Pancreas (tissue), 10 donors: ENCODE results near the gene CALCOCO1. TPM values are rescaled to one million over a fixed set of nuclear protein-coding genes. Genes with fewer than 3 reads are reported as not detected.

Experiments used
- ATAC-seq, 4 donors: fragments of 200-7000 bp; cut with Tn5 transposase; one replicate each; pipeline versions ENCODE4 v1.8.0 to v1.9.1; 2020; ENCODE audit warnings: mild to moderate bottlenecking in 4 of 4, moderate library complexity in 4 of 4
- DNase-seq, 6 donors: peaks; one replicate each; pipeline ENCODE4 v3.0.0-alpha.2; 2020
- FAIRE-seq: peaks from 2 replicates; lab custom pipeline; 2012; peaks lifted over from hg19 to GRCh38; lab: Jason Lieb, UNC
- H3K27ac ChIP-seq, 4 donors: fragments of 200-600 bp; sonication (generic); 1 replicate in 3 of 4; 2 replicates in 1 of 4; pipeline versions ENCODE4 v1.5.0 to v1.8.0; 2020
- H3K27me3 ChIP-seq, 4 donors: fragments of 200-600 bp; one replicate each; pipeline ENCODE4 v1.8.0; 2021
- H3K36me3 ChIP-seq, 3 donors: fragments of 200-600 bp; sonication (generic) in 1 of 3; one replicate each; pipeline versions ENCODE4 v1.5.0 to v1.8.0; 2020 to 2021
- H3K4me1 ChIP-seq, 3 donors: fragments of 200-600 bp; one replicate each; pipeline ENCODE4 v1.8.0; 2021
- H3K4me3 ChIP-seq, 4 donors: fragments of 200-600 bp; sonication (generic) in 2 of 4; one replicate each; pipeline versions ENCODE4 v1.5.0 to v1.8.0; 2020 to 2021
- H3K9me3 ChIP-seq, 4 donors: fragments of 200-600 bp; one replicate each; pipeline ENCODE4 v1.8.0; 2021
- CTCF ChIP-seq, 4 donors: fragments of 200-600 bp; sonication (generic) in 3 of 4; IDR thresholded peaks; one replicate each; pipeline versions ENCODE4 v1.5.0 to v1.8.0; 2021; ENCODE audit warnings: antibody characterized with exemption in 4 of 4
- WGBS, 2 donors: extraction: QIAGEN DNeasy Blood & Tissue Kit; methylation state at CpG; one replicate each; pipeline ENCODE4 v1.1.7; 2013; 5-methylcytosine and 5-hydroxymethylcytosine counted together
- intact Hi-C, 3 donors: fragments of 100-400 bp; cut with DNase I; formaldehyde crosslinking; loops; one replicate each; pipeline versions ENCODE4 v1.11.1 to v1.14.2; 2022
- polyA plus RNA-seq, 2 donors: library from polyadenylated mRNA; stranded (reverse); fragments of 200-250 nt; gene quantifications; one replicate each; pipeline ENCODE4 v1.2.3, GENCODE V29; 2013
- total RNA-seq, 6 donors: library from RNA; stranded (reverse); fragmentation: NEBNext Ultra II Directional in 4 of 6; extraction: Animal tissue kit (Norgen Biotek cat#: 25700) in 4 of 6; gene quantifications; one replicate each; pipeline versions ENCODE4 v1.2.1 to v1.2.4, GENCODE V29; 2021 to 2023
- donor health status: healthy with polysubstance abuse.
- donor health status: DM: no; HTN: no; CAD: no; lungs with moderate emphysema.
- donor health status: DM: no; HTN: no; CAD: no.
- donor health status: control.
- donor health status: control.
- donor health status: Bipolar disorder and iron deficiency.
- donor health status: DM: yes; HTN: yes; CAD: no.
- donor health status: DM: no; HTN: no; CAD: no.
- donor health status: DM: no; HTN: no; CAD: no.
- donor health status: DM: yes; HTN: yes; CAD: no.

CALCOCO1 gene
- total and polyA plus RNA-seq, 8 donors: 28.2 to 103 (median 75.2) TPM

DNA sequence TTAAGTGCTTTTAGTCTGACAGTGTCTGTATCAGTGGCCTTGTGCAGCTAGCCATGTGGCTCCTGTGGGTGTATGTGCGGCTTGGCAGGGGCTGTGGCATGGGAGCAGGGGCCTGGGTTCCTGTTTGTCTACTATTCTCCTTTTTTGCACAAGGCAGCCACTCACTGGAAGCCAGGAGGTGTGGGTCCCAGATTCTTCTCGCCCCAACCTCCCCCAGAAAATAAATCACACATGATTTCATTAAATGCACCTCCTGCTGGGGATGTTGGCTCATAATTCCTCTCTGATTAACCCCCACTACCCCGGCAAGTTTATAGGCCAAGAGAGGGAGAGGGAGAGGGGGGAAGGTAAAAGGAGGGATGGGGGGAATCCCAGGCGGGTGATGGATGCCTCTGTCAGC is 17.6 kb downstream of the CALCOCO1 start:
- no peaks in the 10 kb centered on the region for H3K4me1 ChIP-seq
- FAIRE-seq (no peak), ATAC-seq (peak in 2 of 4 donors; percentile 48 to 51), DNase-seq (peak in 1 of 6 donors; percentile 43)
- intact Hi-C loops: no loop called here
- H3K27ac ChIP-seq: no peak overlapping the region
- H3K4me3 ChIP-seq: no peak overlapping the region
- no peak for TF ChIP-seq CTCF (IDR thresholded peaks at IDR 0.05)
- no peaks in the 10 kb centered on the region for H3K9me3 ChIP-seq
- no peaks in the 10 kb centered on the region for H3K27me3 ChIP-seq
- WGBS, 2 donors: 19 to 21% methylated on average over 4 of the region's 4 CpGs
- peaks cover 0 to 22% (median 12%) of the 10 kb centered on the region in 3 donors for H3K36me3 ChIP-seq

- no peaks in the 10 kb centered on the region for H3K36me3 ChIP-seq
Observed at GRCh38 chr12:53706080-53706479, 21.2 kb downstream of the CALCOCO1 start.

DNA sequence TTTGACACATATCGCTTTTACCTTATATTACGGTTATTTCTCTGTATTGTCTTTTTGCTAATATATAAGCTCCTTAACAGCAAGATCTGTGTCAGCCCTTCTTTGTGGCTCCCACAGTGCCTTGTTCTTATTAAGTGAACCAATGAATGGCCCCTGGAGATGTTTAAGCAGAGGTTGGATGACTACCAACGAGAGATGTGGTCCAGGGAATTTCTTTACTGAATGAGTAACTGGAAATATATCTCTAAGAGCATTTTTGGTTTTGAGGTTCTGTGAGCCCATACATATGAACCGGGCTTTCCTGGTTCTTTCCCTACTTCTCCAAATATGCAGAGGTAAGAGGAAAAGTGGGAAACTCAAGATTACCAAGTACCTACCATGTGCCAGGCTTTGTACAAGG is 23.5 kb downstream of the CALCOCO1 start:
- no peak for TF ChIP-seq CTCF (IDR thresholded peaks at IDR 0.05)
- no peak overlapping the region for H3K27ac ChIP-seq
- WGBS, 2 donors: 67 to 70% methylated on average over 4 of the region's 4 CpGs
- H3K36me3 ChIP-seq: no peaks in the 10 kb centered on the region
- H3K9me3 ChIP-seq: no peaks in the 10 kb centered on the region
- intact Hi-C loops: loop anchor here in 2 of 3 donors (2.0 to 5.0 kb wide), 2 partner anchors 39 to 44 kb away; no protein-coding TSS in a partner anchor
- no peak overlapping the region for H3K4me3 ChIP-seq
- ATAC-seq (no peak), FAIRE-seq (no peak), DNase-seq (no peak)
- peaks cover 0 to 6% (median 0%) of the 10 kb centered on the region in 4 donors for H3K27me3 ChIP-seq
- H3K4me1 ChIP-seq: no peaks in the 10 kb centered on the region

More at GRCh38 chr12:53706080-53706479, 21.2 kb downstream of the CALCOCO1 start:
- DNase-seq (peak in 1 of 6 donors; percentile 4), ATAC-seq (no peak), FAIRE-seq (no peak)
- Histone ChIP-seq H3K27me3 (no peaks in the 10 kb centered on the region), H3K4me3 (no peak overlapping the region), H3K4me1 (no peaks in the 10 kb centered on the region), H3K9me3 (no peaks in the 10 kb centered on the region), H3K27ac (no peak overlapping the region)
- TF ChIP-seq CTCF (IDR thresholded peaks at IDR 0.05): no peak
- 41 to 52% methylated on average over 1 of the region's 1 CpG for WGBS, 2 donors
- intact Hi-C loops: no loop called here

- FAIRE-seq (no peak), DNase-seq (peak; percentile 63 to 90 (median 80)), ATAC-seq (peak; percentile 94 to 99 (median 98))
- Histone ChIP-seq H3K4me1 (no peaks in the 10 kb centered on the region), H3K36me3 (no peaks in the 10 kb centered on the region), H3K9me3 (no peaks in the 10 kb centered on the region), H3K27ac (no peak overlapping the region), H3K27me3 (peaks cover 0 to 13% (median 0%) of the 10 kb centered on the region in 4 donors), H3K4me3 (no peak overlapping the region)
- TF ChIP-seq CTCF (IDR thresholded peaks at IDR 0.05): peak; percentile 78 to 86 (median 82)
- intact Hi-C loops: loop anchor here in 2 of 3 donors (2.0 to 5.0 kb wide), 2 partner anchors 41 to 46 kb away; no protein-coding TSS in a partner anchor
- WGBS, 2 donors: 2% methylated on average over 8 of the region's 8 CpGs
Observed at GRCh38 chr12:53701518-53702264, 25.6 kb downstream of the CALCOCO1 start.

DNA sequence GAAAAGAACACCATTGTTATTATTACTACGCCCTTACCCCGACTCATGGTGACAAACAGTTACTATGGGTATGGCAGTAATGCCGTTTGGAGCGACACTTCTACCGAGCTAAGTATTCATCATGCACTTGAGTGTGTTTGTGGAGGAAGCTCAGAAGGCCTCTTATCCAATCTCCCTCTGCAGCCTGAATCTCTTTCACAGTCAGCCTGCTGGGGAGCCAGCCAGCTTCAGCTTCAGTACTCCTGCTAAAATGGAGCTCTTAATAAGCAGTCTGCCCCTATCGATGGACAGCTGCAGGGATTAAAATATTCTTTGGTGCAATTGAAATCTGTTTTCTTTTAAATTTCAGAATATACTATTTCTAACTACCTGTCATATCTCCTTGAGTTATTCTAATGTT is 26.7 kb downstream of the CALCOCO1 start:
- FAIRE-seq: no peak
- intact Hi-C loops: loop anchor here in 1 of 3 donors (5.0 kb wide), 1 partner anchor 47 kb away; no protein-coding TSS in a partner anchor
- Histone ChIP-seq H3K27me3 (peaks cover 0 to 19% (median 0%) of the 10 kb centered on the region in 4 donors), H3K4me3 (no peak overlapping the region), H3K4me1 (no peaks in the 10 kb centered on the region), H3K36me3 (no peaks in the 10 kb centered on the region), H3K9me3 (no peaks in the 10 kb centered on the region), H3K27ac (no peak overlapping the region)
- ATAC-seq: no peak
- peak in 1 of 6 donors; percentile 6 for DNase-seq
- TF ChIP-seq CTCF (IDR thresholded peaks at IDR 0.05): no peak
- WGBS, 2 donors: 38 to 56% methylated on average over 6 of the region's 6 CpGs
